ENCODE data around the gene RFNG.

Gene RFNG

GRCh38 chr17:82049521-82049971 lies 2.1 kb downstream of the RFNG start:
- no peak for DNase-seq (ENCODE audit: low read depth, low spot score)
- Histone ChIP-seq H3K27ac (ENCODE audit: low read length) (no peak overlapping the region), H3K27me3 (ENCODE audit: control insufficient read depth, insufficient read depth, low read length) (no peaks in the 10 kb centered on the region), H3K9me3 (ENCODE audit: control insufficient read depth, insufficient read depth, low read length) (no peaks in the 10 kb centered on the region), H3K4me1 (ENCODE audit: control insufficient read depth, insufficient read depth, low read length) (peaks cover 5% of the 10 kb centered on the region; the same call in 1 of the 2 replicates), H3K36me3 (ENCODE audit: control insufficient read depth, insufficient read depth, low read length) (peaks cover 23% of the 10 kb centered on the region), H3K4me3 (ENCODE audit: low read length) (no peak overlapping the region)
- WGBS (ENCODE audit: insufficient coverage, insufficient read length): no CpG with 5 or more reads among the region's 16 CpGs

GRCh38 chr17:82049106-82049505 lies 2.5 kb downstream of the RFNG start:
- no peak for DNase-seq (ENCODE audit: low read depth, low spot score)
- WGBS (ENCODE audit: insufficient coverage, insufficient read length): no CpG with 5 or more reads among the region's 8 CpGs

GRCh38 chr17:82048571-82048971 lies 3.0 kb downstream of the RFNG start:
- H3K36me3 ChIP-seq (ENCODE audit: control insufficient read depth, insufficient read depth, low read length): peaks cover 14% of the 10 kb centered on the region
- WGBS (ENCODE audit: insufficient coverage, insufficient read length): no CpG with 5 or more reads among the region's 20 CpGs
- no peak for DNase-seq (ENCODE audit: low read depth, low spot score)
- no peak overlapping the region for H3K4me3 ChIP-seq (ENCODE audit: low read length)
- no peak overlapping the region for H3K27ac ChIP-seq (ENCODE audit: low read length)
- H3K27me3 ChIP-seq (ENCODE audit: control insufficient read depth, insufficient read depth, low read length): no peaks in the 10 kb centered on the region
- H3K9me3 ChIP-seq (ENCODE audit: control insufficient read depth, insufficient read depth, low read length): no peaks in the 10 kb centered on the region
- H3K4me1 ChIP-seq (ENCODE audit: control insufficient read depth, insufficient read depth, low read length): peaks cover 9% of the 10 kb centered on the region; the same call in 1 of the 2 replicates

More at GRCh38 chr17:82049106-82049505, 2.5 kb downstream of the RFNG start:
- H3K36me3 ChIP-seq (ENCODE audit: control insufficient read depth, insufficient read depth, low read length): peaks cover 19% of the 10 kb centered on the region
- no peak overlapping the region for H3K4me3 ChIP-seq (ENCODE audit: low read length)
- H3K4me1 ChIP-seq (ENCODE audit: control insufficient read depth, insufficient read depth, low read length): peaks cover 5% of the 10 kb centered on the region; the same call in 1 of the 2 replicates
- H3K9me3 ChIP-seq (ENCODE audit: control insufficient read depth, insufficient read depth, low read length): no peaks in the 10 kb centered on the region
- no peak overlapping the region for H3K27ac ChIP-seq (ENCODE audit: low read length)
- no peaks in the 10 kb centered on the region for H3K27me3 ChIP-seq (ENCODE audit: control insufficient read depth, insufficient read depth, low read length)

- Histone ChIP-seq H3K27me3 (ENCODE audit: control insufficient read depth, insufficient read depth, low read length) (no peaks in the 10 kb centered on the region), H3K4me3 (ENCODE audit: low read length) (no peak overlapping the region), H3K9me3 (ENCODE audit: control insufficient read depth, insufficient read depth, low read length) (no peaks in the 10 kb centered on the region), H3K36me3 (ENCODE audit: control insufficient read depth, insufficient read depth, low read length) (peaks cover 12% of the 10 kb centered on the region), H3K4me1 (ENCODE audit: control insufficient read depth, insufficient read depth, low read length) (peaks cover 11% of the 10 kb centered on the region; the same call in 1 of the 2 replicates), H3K27ac (ENCODE audit: low read length) (no peak overlapping the region)
- no peak for DNase-seq (ENCODE audit: low read depth, low spot score)
- no CpG with 5 or more reads among the region's 25 CpGs for WGBS (ENCODE audit: insufficient coverage, insufficient read length)
These were observed 3.6 kb downstream of the RFNG start for GRCh38 chr17:82047914-82048570.

- H3K36me3 ChIP-seq (ENCODE audit: control insufficient read depth, insufficient read depth, low read length): peaks cover 12% of the 10 kb centered on the region
- no CpG with 5 or more reads among the region's 24 CpGs for WGBS (ENCODE audit: insufficient coverage, insufficient read length)
- DNase-seq (ENCODE audit: low read depth, low spot score): no peak
- H3K27me3 ChIP-seq (ENCODE audit: control insufficient read depth, insufficient read depth, low read length): no peaks in the 10 kb centered on the region
- H3K9me3 ChIP-seq (ENCODE audit: control insufficient read depth, insufficient read depth, low read length): no peaks in the 10 kb centered on the region
- no peak overlapping the region for H3K27ac ChIP-seq (ENCODE audit: low read length)
- no peak overlapping the region for H3K4me3 ChIP-seq (ENCODE audit: low read length)
- peaks cover 11% of the 10 kb centered on the region; the same call in 1 of the 2 replicates for H3K4me1 ChIP-seq (ENCODE audit: control insufficient read depth, insufficient read depth, low read length)
These were observed 4.2 kb downstream of the RFNG start for GRCh38 chr17:82047379-82047778.

GRCh38 chr17:82046903-82047302 lies 4.7 kb downstream of the RFNG start:
- peaks cover 12% of the 10 kb centered on the region for H3K36me3 ChIP-seq (ENCODE audit: control insufficient read depth, insufficient read depth, low read length)
- no peak overlapping the region for H3K4me3 ChIP-seq (ENCODE audit: low read length)
- no peak overlapping the region for H3K27ac ChIP-seq (ENCODE audit: low read length)
- no peaks in the 10 kb centered on the region for H3K9me3 ChIP-seq (ENCODE audit: control insufficient read depth, insufficient read depth, low read length)
- WGBS (ENCODE audit: insufficient coverage, insufficient read length): no CpG with 5 or more reads among the region's 21 CpGs
- H3K27me3 ChIP-seq (ENCODE audit: control insufficient read depth, insufficient read depth, low read length): no peaks in the 10 kb centered on the region
- peaks cover 11% of the 10 kb centered on the region; the same call in 1 of the 2 replicates for H3K4me1 ChIP-seq (ENCODE audit: control insufficient read depth, insufficient read depth, low read length)
- no peak for DNase-seq (ENCODE audit: low read depth, low spot score)

- no peak overlapping the region for H3K27ac ChIP-seq (ENCODE audit: low read length)
- no peaks in the 10 kb centered on the region for H3K9me3 ChIP-seq (ENCODE audit: control insufficient read depth, insufficient read depth, low read length)
- H3K4me3 ChIP-seq (ENCODE audit: low read length): no peak overlapping the region
- DNase-seq (ENCODE audit: low read depth, low spot score): no peak
- H3K27me3 ChIP-seq (ENCODE audit: control insufficient read depth, insufficient read depth, low read length): no peaks in the 10 kb centered on the region
- H3K36me3 ChIP-seq (ENCODE audit: control insufficient read depth, insufficient read depth, low read length): peaks cover 12% of the 10 kb centered on the region
- WGBS (ENCODE audit: insufficient coverage, insufficient read length): no CpG with 5 or more reads among the region's 14 CpGs
- peaks cover 11% of the 10 kb centered on the region; the same call in 1 of the 2 replicates for H3K4me1 ChIP-seq (ENCODE audit: control insufficient read depth, insufficient read depth, low read length)
These were observed 5.6 kb downstream of the RFNG start for GRCh38 chr17:82045936-82046484.

- H3K27ac ChIP-seq (ENCODE audit: low read length): no peak overlapping the region
- H3K4me1 ChIP-seq (ENCODE audit: control insufficient read depth, insufficient read depth, low read length): peaks cover 5% of the 10 kb centered on the region; the same call in 1 of the 2 replicates
- WGBS (ENCODE audit: insufficient coverage, insufficient read length): no CpG with 5 or more reads among the region's 16 CpGs
- H3K36me3 ChIP-seq (ENCODE audit: control insufficient read depth, insufficient read depth, low read length): peaks cover 5% of the 10 kb centered on the region
- H3K27me3 ChIP-seq (ENCODE audit: control insufficient read depth, insufficient read depth, low read length): no peaks in the 10 kb centered on the region
- no peak overlapping the region for H3K4me3 ChIP-seq (ENCODE audit: low read length)
- no peak for DNase-seq (ENCODE audit: low read depth, low spot score)
- H3K9me3 ChIP-seq (ENCODE audit: control insufficient read depth, insufficient read depth, low read length): no peaks in the 10 kb centered on the region
These were observed 8.1 kb downstream of the RFNG start for GRCh38 chr17:82043507-82043906.

- Histone ChIP-seq H3K4me1 (ENCODE audit: control insufficient read depth, insufficient read depth, low read length) (peaks cover 5% of the 10 kb centered on the region; the same call in 1 of the 2 replicates), H3K27me3 (ENCODE audit: control insufficient read depth, insufficient read depth, low read length) (no peaks in the 10 kb centered on the region), H3K36me3 (ENCODE audit: control insufficient read depth, insufficient read depth, low read length) (peaks cover 5% of the 10 kb centered on the region), H3K4me3 (ENCODE audit: low read length) (no peak overlapping the region), H3K27ac (ENCODE audit: low read length) (no peak overlapping the region), H3K9me3 (ENCODE audit: control insufficient read depth, insufficient read depth, low read length) (no peaks in the 10 kb centered on the region)
- no CpG with 5 or more reads among the region's 9 CpGs for WGBS (ENCODE audit: insufficient coverage, insufficient read length)
- DNase-seq (ENCODE audit: low read depth, low spot score): no peak
These were observed 9.0 kb downstream of the RFNG start for GRCh38 chr17:82042649-82043048.

- no peak overlapping the region for H3K4me3 ChIP-seq (ENCODE audit: low read length)
- H3K4me1 ChIP-seq (ENCODE audit: control insufficient read depth, insufficient read depth, low read length): peaks cover 5% of the 10 kb centered on the region; the same call in 1 of the 2 replicates
- no peak for DNase-seq (ENCODE audit: low read depth, low spot score)
- WGBS (ENCODE audit: insufficient coverage, insufficient read length): no CpG with 5 or more reads among the region's 17 CpGs
- H3K27ac ChIP-seq (ENCODE audit: low read length): no peak overlapping the region
- no peaks in the 10 kb centered on the region for H3K27me3 ChIP-seq (ENCODE audit: control insufficient read depth, insufficient read depth, low read length)
- H3K9me3 ChIP-seq (ENCODE audit: control insufficient read depth, insufficient read depth, low read length): no peaks in the 10 kb centered on the region
- H3K36me3 ChIP-seq (ENCODE audit: control insufficient read depth, insufficient read depth, low read length): no peaks in the 10 kb centered on the region
These were observed 10.3 kb downstream of the RFNG start for GRCh38 chr17:82041144-82041814.
